Common myeloid progenitor, CD34-positive (primary cell): ENCODE measurements around the gene EIF4EBP3.
A peak's percentile ranks its signal among the peaks of the same experiment; 100 is the strongest.

ENCODE experiments used
- CTCF ChIA-PET: fragments of 350-600 bp; sonication (Branson Sonifier 250); formaldehyde crosslinking; loops from one replicate; lab custom pipeline; 2021; ENCODE audit warnings: antibody characterized with exemption; lab: Charles Lee
- POLR2A ChIA-PET: fragments of 350-600 bp; sonication (Branson Sonifier 250); formaldehyde crosslinking; loops from one replicate; lab custom pipeline; 2021; ENCODE audit warnings: antibody characterized with exemption; lab: Charles Lee
- DNase-seq, 3 donors: peaks; one replicate each; pipeline versions ENCODE4 v3.0.0 to v3.0.0-alpha.2; 2013
- H3K27ac ChIP-seq, 2 experiments: 1 replicate in 1 of 2; 2 replicates in 1 of 2; pipeline ENCODE4 v1.7.0; 2013; ENCODE audit warnings: inconsistent platforms in 2 of 2, low read length in 2 of 2, mild to moderate bottlenecking in 2 of 2, low read depth in 1 of 2, moderate library complexity in 1 of 2; ENCODE audit not compliant: severe bottlenecking in 2 of 2, insufficient read depth in 1 of 2, poor library complexity in 1 of 2
- H3K27me3 ChIP-seq, 5 experiments: replicated peaks in 2 of 5; 1 replicate in 3 of 5; 2 replicates in 2 of 5; pipeline versions ENCODE4 v1.6.1 to v1.7.0; 2013; ENCODE audit warnings: low read length in 4 of 5, mild to moderate bottlenecking in 2 of 5, moderate library complexity in 2 of 5, inconsistent platforms in 1 of 5; ENCODE audit not compliant: insufficient read depth in 5 of 5, control insufficient read depth in 4 of 5
- H3K36me3 ChIP-seq, 4 experiments: 1 replicate in 2 of 4; 2 replicates in 2 of 4; pipeline versions ENCODE4 v1.6.1 to v1.7.0; 2013; ENCODE audit warnings: low read length in 3 of 4, control low read depth in 1 of 4, mild to moderate bottlenecking in 1 of 4; ENCODE audit not compliant: control insufficient read depth in 4 of 4, insufficient read depth in 4 of 4
- H3K4me1 ChIP-seq, 4 experiments: 1 replicate in 3 of 4; 2 replicates in 1 of 4; pipeline versions ENCODE4 v1.6.1 to v1.7.1; 2013; ENCODE audit warnings: low read length in 3 of 4, mild to moderate bottlenecking in 3 of 4, control low read depth in 1 of 4, inconsistent platforms in 1 of 4, moderate library complexity in 1 of 4; ENCODE audit not compliant: control insufficient read depth in 4 of 4, insufficient read depth in 4 of 4; ENCODE audit errors: control extremely low read depth in 1 of 4
- H3K4me3 ChIP-seq, 7 experiments: 1 replicate in 4 of 7; 2 replicates in 3 of 7; pipeline versions ENCODE4 v1.5.1 to v1.7.0; 2013; ENCODE audit warnings: mild to moderate bottlenecking in 7 of 7, low read length in 6 of 7, moderate library complexity in 6 of 7, inconsistent platforms in 2 of 7, low read depth in 2 of 7, control low read depth in 1 of 7; ENCODE audit not compliant: insufficient read depth in 4 of 7, control insufficient read depth in 1 of 7; ENCODE audit errors: extremely low read depth in 1 of 7
- H3K9me3 ChIP-seq, 5 experiments: 1 replicate in 4 of 5; 2 replicates in 1 of 5; pipeline versions ENCODE4 v1.6.1 to v1.7.1; 2013; ENCODE audit warnings: low read length in 4 of 5, mild to moderate bottlenecking in 2 of 5, inconsistent platforms in 1 of 5, low read depth in 1 of 5, moderate library complexity in 1 of 5; ENCODE audit not compliant: control insufficient read depth in 4 of 5, insufficient read depth in 2 of 5; ENCODE audit errors: control extremely low read depth in 1 of 5
- WGBS: methylation state at CpG from one replicate; pipeline ENCODE4 v1.1.5; 2013; ENCODE audit not compliant: insufficient coverage; 5-methylcytosine and 5-hydroxymethylcytosine counted together

EIF4EBP3 gene

DNA sequence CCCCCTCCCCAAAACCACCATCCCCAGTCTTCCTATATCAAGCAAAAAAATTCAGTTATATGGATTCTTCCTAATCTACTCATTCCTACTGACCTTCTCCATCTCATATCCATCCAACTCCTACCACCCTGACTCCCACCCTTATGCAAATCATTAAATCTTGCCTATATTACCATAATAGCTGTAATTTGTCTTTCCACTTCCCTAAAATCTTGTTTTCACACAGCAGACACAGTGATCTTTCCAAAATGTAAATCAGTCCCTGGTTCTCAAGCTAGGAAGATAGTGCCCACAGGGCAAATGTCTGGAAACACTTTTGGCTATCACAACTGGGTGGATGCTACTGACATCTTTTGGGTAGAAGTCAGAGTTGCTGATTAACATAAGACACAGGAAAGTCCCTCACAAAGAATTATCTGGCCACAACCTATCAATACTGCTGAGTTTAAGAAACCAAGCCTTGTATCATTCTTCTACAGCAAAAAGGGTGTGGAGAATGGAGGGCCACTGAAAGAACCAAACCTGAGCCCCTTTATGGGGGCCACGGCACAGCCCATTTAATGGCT, 8.4 kb downstream of the EIF4EBP3 start:
- Histone ChIP-seq H3K27ac (peak overlapping the region in 1 of 2 experiments; percentile 91), H3K27me3 (no peaks in the 10 kb centered on the region), H3K4me1 (peaks cover 12 to 19% (median 18%) of the 10 kb centered on the region in 4 experiments), H3K36me3 (peaks cover 13 to 31% (median 15%) of the 10 kb centered on the region in 4 experiments), H3K4me3 (peak overlapping the region in 4 of 7 experiments; percentile 2 to 93 (median 84)), H3K9me3 (no peaks in the 10 kb centered on the region)
- no peak for DNase-seq
- WGBS = 80% methylated on average over 1 of the region's 1 CpG
- POLR2A ChIA-PET = no interaction called here
- CTCF ChIA-PET = interaction anchor here (0.7 to 0.9 kb wide), 2 partner anchors 9 to 10 kb away, joined by 3 read pairs; partner anchors contain the start of gene EIF4EBP3

DNA sequence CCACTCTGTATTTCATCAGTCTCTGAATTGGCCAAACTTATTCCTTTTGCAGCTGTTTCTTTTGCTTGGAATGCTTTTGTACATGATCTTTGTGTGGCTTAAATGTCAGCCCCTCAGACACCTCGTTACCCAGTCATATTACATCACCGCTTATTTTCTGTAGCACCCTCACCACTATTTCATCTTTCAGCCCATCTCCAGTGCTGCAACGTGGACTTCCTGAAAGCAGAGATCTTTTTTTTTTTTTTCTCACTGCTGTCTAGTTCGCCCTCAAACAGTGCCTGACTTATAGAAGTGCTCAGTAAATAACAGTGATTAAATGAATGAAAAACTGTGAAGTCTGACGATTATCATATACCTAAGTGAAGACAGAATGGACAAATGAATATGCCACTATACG, 9.0 kb downstream of the EIF4EBP3 start:
- peaks cover 10 to 30% (median 14%) of the 10 kb centered on the region in 4 experiments for H3K36me3 ChIP-seq
- ChIA-PET CTCF (no interaction called here), POLR2A (interaction anchor here (1.6 kb wide), 1 partner anchor 91 kb away, joined by 7 read pairs; the partner anchor contains the start of genes IK and NDUFA2)
- peak overlapping the region in 6 of 7 experiments; percentile 68 to 93 (median 84) for H3K4me3 ChIP-seq
- H3K9me3 ChIP-seq = no peaks in the 10 kb centered on the region
- H3K27ac ChIP-seq = peak overlapping the region in 1 of 2 experiments; percentile 91
- 0% methylated on average over 3 of the region's 6 CpGs for WGBS
- DNase-seq = peak in 2 of 3 donors; percentile 56 to 64
- no peaks in the 10 kb centered on the region for H3K27me3 ChIP-seq
- peaks cover 12 to 19% (median 18%) of the 10 kb centered on the region in 4 experiments for H3K4me1 ChIP-seq

DNA sequence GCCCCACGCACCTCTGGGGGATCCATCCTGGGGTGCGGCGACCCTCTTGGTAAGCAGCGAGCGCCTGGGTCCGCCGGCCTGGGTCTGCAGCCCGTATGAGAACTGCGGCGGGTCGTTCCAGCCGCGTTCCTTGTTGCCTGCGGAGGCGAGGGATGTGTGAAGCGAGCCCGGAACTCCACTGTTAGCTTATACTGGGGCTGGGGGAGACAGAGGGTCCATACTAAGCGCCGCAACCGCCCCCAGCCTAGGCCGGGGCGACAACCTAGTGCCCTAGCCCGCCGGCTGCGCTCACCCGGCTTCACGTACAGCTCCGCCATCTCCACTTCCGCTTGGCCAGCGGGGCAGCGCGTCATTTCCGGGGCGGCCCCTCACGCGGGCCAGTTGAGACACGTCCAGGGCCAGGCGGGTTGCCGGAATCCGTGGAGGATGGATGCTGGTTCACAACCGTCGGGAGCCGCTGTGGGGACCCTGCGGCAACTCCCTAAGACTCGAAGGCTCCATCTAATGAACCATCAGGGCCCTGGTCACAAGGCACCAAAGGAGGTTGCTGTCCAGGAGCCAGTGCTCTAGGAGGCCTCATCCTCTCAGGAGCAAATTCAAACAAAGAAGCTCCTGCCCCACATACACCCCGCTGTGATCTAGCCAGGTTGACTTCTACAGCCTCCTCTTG, 9.8 kb downstream of the EIF4EBP3 start, which contains the start of gene SRA1:
TSS of gene SRA1 (minus strand) at position 338 of the 670 bp plus-strand sequence. CDS start at position 317, 21 bp downstream.
- Histone ChIP-seq H3K27me3 (no peaks in the 10 kb centered on the region), H3K36me3 (peaks cover 5 to 23% (median 12%) of the 10 kb centered on the region in 4 experiments), H3K4me3 (peak within 1 kb of the TSS; percentile 67 to 93 (median 81)), H3K9me3 (no peaks in the 10 kb centered on the region), H3K4me1 (peaks cover 12 to 19% (median 18%) of the 10 kb centered on the region in 4 experiments), H3K27ac (peak within 1 kb of the TSS; percentile 74 to 91)
- under 1% methylated on average over 33 of the region's 46 CpGs for WGBS
- ChIA-PET CTCF (interaction anchor here (0.9 to 4.8 kb wide), 4 partner anchors 8 to 79 kb away, joined by 3 to 19 read pairs (median 8); partner anchors contain the start of gene EIF4EBP3), POLR2A (interaction anchor here (0.9 to 1.6 kb wide), 3 partner anchors 9 to 90 kb away, joined by 3 to 7 read pairs (median 6); partner anchors contain the start of genes EIF4EBP3, IK and NDUFA2)
- peak; percentile 81 to 87 (median 81) for DNase-seq

DNA sequence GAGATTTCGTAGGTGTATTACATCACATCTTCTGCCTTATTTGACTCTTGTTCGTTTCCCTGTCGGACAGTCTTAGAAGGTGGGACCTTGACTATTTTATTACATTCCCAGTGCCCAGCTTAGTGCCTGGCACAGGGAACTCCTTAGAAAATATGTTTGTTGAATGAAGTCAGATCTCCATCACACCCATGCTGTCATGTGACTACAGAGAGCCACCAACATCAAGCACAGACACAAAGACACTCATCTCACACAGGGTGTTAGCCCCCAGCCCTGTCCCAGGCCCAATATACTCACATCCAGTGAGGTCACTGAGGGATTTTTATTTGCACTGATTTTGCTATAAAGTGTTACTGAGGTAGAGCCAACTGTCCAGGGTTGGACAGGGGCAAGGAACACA, 10.5 kb downstream of the EIF4EBP3 start:
- Histone ChIP-seq H3K27ac (peak overlapping the region in 1 of 2 experiments; percentile 91), H3K9me3 (no peaks in the 10 kb centered on the region), H3K27me3 (no peaks in the 10 kb centered on the region), H3K4me3 (peak overlapping the region in 1 of 7 experiments; percentile 93), H3K36me3 (peaks cover 4 to 23% (median 11%) of the 10 kb centered on the region in 4 experiments), H3K4me1 (peaks cover 12 to 19% (median 18%) of the 10 kb centered on the region in 4 experiments)
- WGBS = 98% methylated on average over 3 of the region's 3 CpGs
- POLR2A ChIA-PET = interaction anchor here (0.9 to 1.6 kb wide), 2 partner anchors 9 to 90 kb away, joined by 3 to 7 read pairs; partner anchors contain the start of genes IK and NDUFA2
- DNase-seq = no peak
- CTCF ChIA-PET = interaction anchor here (1.5 to 4.8 kb wide), 2 partner anchors 10 to 78 kb away, joined by 14 to 19 read pairs; partner anchors contain the start of gene EIF4EBP3

DNA sequence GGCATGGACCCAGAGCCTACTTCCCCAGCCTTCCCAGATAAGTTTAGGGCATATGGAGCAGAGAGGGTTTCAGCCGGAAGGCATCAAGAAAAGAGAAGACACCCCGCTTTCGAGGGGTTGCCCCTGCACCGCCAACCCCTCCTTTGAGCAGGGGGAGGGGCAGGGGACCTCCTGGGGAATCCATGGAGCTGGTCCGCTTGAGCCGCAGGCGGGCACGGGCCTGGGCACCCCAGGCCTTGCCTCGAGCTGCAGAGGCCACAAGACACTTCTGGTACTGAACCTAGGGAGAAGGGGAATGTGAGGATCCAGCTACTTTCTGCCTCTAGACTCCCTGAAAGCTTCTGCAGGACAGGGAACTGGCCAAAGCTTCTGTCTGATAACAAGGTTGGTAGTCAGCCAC, 11.1 kb downstream of the EIF4EBP3 start:
- ChIA-PET CTCF (interaction anchor here (2.4 to 4.8 kb wide), 2 partner anchors 11 to 78 kb away, joined by 8 to 19 read pairs; partner anchors contain the start of gene EIF4EBP3), POLR2A (no interaction called here)
- Histone ChIP-seq H3K4me3 (no peak overlapping the region), H3K9me3 (no peaks in the 10 kb centered on the region), H3K27me3 (no peaks in the 10 kb centered on the region), H3K27ac (no peak overlapping the region), H3K36me3 (peaks cover 3 to 18% (median 10%) of the 10 kb centered on the region in 4 experiments), H3K4me1 (peaks cover 8 to 24% (median 21%) of the 10 kb centered on the region in 4 experiments)
- WGBS = 93% methylated on average over 7 of the region's 9 CpGs
- DNase-seq = no peak

DNA sequence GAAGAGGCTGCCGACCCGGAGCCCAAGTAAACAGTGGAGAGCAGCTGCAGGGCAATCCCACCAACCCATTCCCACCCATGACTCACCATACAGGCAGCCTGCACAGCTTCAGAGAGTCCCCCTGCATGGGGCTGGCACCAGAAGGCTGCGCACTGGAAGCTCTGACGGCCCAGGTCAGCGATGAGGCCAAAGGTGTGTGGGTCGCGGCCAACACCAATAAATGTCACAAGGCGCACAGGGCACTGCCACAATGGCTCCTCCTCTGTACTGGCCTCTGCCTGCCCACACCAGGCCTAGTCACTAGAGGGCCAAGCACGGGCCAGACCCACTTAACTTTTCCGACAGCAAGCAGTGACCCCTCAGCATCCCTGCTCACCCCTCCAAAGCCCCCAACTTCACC, 12.8 kb downstream of the EIF4EBP3 start:
- H3K4me3 ChIP-seq = no peak overlapping the region
- ChIA-PET POLR2A (no interaction called here), CTCF (interaction anchor here (1.0 to 4.8 kb wide), 3 partner anchors 13 to 79 kb away, joined by 3 to 19 read pairs (median 8); partner anchors contain the start of genes EIF4EBP3 and TMCO6)
- no peak overlapping the region for H3K27ac ChIP-seq
- 100% methylated on average over 5 of the region's 10 CpGs for WGBS
- H3K9me3 ChIP-seq = no peaks in the 10 kb centered on the region
- no peak for DNase-seq
- H3K27me3 ChIP-seq = no peaks in the 10 kb centered on the region
- peaks cover 15 to 35% (median 32%) of the 10 kb centered on the region in 4 experiments for H3K4me1 ChIP-seq
- peaks cover 0 to 17% (median 10%) of the 10 kb centered on the region in 4 experiments for H3K36me3 ChIP-seq
